BLaER1 treated with 17β-estradiol and CSF1 and Interleukin-3, amounts not matched to agents 10 nM and 100 nM (cell line): ENCODE results near the gene TRPC4.
"Not testable (repeated sequence)": the region's sequence is repeated elsewhere in the genome, so short reads cannot be mapped to it uniquely, and the experiment has no call there.

Experiments used
- H3K27ac ChIP-seq, 11 experiments: shearing (Covaris generic); formaldehyde crosslinking; 2 replicates each; pipeline ENCODE4 v1.8.1; 2022
- H3K27me3 ChIP-seq, 11 experiments: shearing (Covaris generic); formaldehyde crosslinking; 2 replicates each; pipeline ENCODE4 v1.8.1; 2022
- H3K36me3 ChIP-seq, 11 experiments: shearing (Covaris generic); formaldehyde crosslinking; 2 replicates each; pipeline ENCODE4 v1.8.1; 2022
- H3K4me1 ChIP-seq, 10 experiments: shearing (Covaris generic); formaldehyde crosslinking; 2 replicates each; pipeline ENCODE4 v1.8.1; 2022
- H3K4me2 ChIP-seq, 11 experiments: shearing (Covaris generic); formaldehyde crosslinking; 2 replicates each; pipeline ENCODE4 v1.8.1; 2022
- H3K4me3 ChIP-seq, 10 experiments: shearing (Covaris generic); formaldehyde crosslinking; 2 replicates each; pipeline ENCODE4 v1.8.1; 2022
- H3K9ac ChIP-seq, 11 experiments: shearing (Covaris generic); formaldehyde crosslinking; 2 replicates each; pipeline ENCODE4 v1.8.1; 2022
- H3K9me3 ChIP-seq, 11 experiments: shearing (Covaris generic); formaldehyde crosslinking; replicated peaks in 1 of 11; 2 replicates each; pipeline ENCODE4 v1.8.1; 2022
- H4K20me1 ChIP-seq, 11 experiments: shearing (Covaris generic); formaldehyde crosslinking; 2 replicates each; pipeline ENCODE4 v1.8.1; 2022
- Cebpa-rat ChIP-seq, 11 experiments: shearing (Covaris generic); IDR thresholded peaks; 2 replicates each; pipeline ENCODE4 v1.8.1; 2022

TRPC4 gene

GRCh38 chr13:37598597-37598996 lies 271.0 kb downstream of the TRPC4 start, which contains the start of gene POSTN:
POSTN (minus strand) TSS chr13:37598768; CDS start chr13:37598726, 42 bp downstream.
- Histone ChIP-seq H3K27ac (no peak within 1 kb of the TSS), H3K36me3 (no peaks in the 10 kb centered on the region), H4K20me1 (no peaks in the 10 kb centered on the region), H3K4me3 (no peak within 1 kb of the TSS), H3K4me2 (no peak within 1 kb of the TSS), H3K9ac (no peak within 1 kb of the TSS), H3K9me3 (no peaks in the 10 kb centered on the region), H3K27me3 (no peaks in the 10 kb centered on the region), H3K4me1 (peaks cover 0 to 6% (median 0%) of the 10 kb centered on the region in 10 experiments; a peak in 2 of 20 replicates)
- no peak for TF ChIP-seq Cebpa-rat (IDR thresholded peaks at IDR 0.05)

- H3K36me3 ChIP-seq, result no peaks in the 10 kb centered on the region
- H3K4me3 ChIP-seq, result no peak overlapping the region
- H3K4me1 ChIP-seq, result no peaks in the 10 kb centered on the region
- H3K9ac ChIP-seq, result no peak overlapping the region
- no peak overlapping the region for H3K4me2 ChIP-seq
- no peak for TF ChIP-seq Cebpa-rat (IDR thresholded peaks at IDR 0.05)
- H3K27me3 ChIP-seq, result no peaks in the 10 kb centered on the region
- no peaks in the 10 kb centered on the region for H3K9me3 ChIP-seq
- H3K27ac ChIP-seq, result no peak overlapping the region
- H4K20me1 ChIP-seq, result no peaks in the 10 kb centered on the region
Observed at GRCh38 chr13:37597477-37598025, 272.0 kb downstream of the TRPC4 start.

DNA sequence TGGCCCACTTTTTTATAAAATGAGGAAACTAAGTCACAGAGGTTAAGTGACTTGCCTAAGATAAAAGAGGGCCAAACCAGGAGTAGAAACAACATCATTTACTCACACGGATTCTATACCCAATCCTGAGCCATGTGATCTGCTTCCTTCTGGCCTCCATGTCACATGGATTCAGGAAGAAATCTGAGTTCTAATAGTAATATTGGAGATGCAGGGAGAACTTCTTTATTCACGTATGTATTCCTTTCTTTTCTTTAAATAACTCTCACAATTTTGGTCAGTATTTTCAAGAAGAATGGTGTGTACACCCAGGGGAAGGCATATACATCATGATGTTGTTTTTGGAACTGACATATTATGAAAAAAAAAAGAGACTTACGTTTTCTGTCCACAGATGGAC lies 272.8 kb downstream of the TRPC4 start:
- Histone ChIP-seq H4K20me1 (no peaks in the 10 kb centered on the region), H3K9ac (no peak overlapping the region), H3K4me3 (no peak overlapping the region), H3K27me3 (no peaks in the 10 kb centered on the region), H3K4me2 (no peak overlapping the region), H3K4me1 (no peaks in the 10 kb centered on the region), H3K27ac (no peak overlapping the region), H3K36me3 (no peaks in the 10 kb centered on the region), H3K9me3 (no peaks in the 10 kb centered on the region)
- no peak for TF ChIP-seq Cebpa-rat (IDR thresholded peaks at IDR 0.05)

DNA sequence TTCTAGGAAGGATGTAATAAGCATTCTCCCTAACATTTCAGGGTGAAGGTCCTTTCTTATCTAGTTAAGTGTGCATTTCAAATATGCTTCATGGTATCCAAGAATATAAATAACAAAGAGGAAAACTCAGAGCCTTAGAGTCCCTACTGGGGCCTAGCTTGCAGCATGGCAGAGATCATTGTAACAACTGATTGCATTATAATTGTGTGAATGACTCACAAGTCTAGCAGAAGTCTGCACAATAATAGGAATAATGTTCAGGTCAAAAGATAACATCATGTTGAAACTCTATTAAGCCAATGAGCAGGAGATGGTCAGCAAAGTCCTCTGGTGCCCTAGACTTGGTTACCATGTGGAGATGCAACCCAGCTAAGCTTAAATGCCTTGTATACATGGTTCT lies 274.4 kb downstream of the TRPC4 start:
- Histone ChIP-seq H3K4me3 (no peak overlapping the region), H3K4me2 (no peak overlapping the region), H3K9ac (no peak overlapping the region), H4K20me1 (no peaks in the 10 kb centered on the region), H3K27me3 (no peaks in the 10 kb centered on the region), H3K9me3 (no peaks in the 10 kb centered on the region), H3K4me1 (no peaks in the 10 kb centered on the region), H3K27ac (no peak overlapping the region), H3K36me3 (no peaks in the 10 kb centered on the region)
- no peak for TF ChIP-seq Cebpa-rat (IDR thresholded peaks at IDR 0.05)

DNA sequence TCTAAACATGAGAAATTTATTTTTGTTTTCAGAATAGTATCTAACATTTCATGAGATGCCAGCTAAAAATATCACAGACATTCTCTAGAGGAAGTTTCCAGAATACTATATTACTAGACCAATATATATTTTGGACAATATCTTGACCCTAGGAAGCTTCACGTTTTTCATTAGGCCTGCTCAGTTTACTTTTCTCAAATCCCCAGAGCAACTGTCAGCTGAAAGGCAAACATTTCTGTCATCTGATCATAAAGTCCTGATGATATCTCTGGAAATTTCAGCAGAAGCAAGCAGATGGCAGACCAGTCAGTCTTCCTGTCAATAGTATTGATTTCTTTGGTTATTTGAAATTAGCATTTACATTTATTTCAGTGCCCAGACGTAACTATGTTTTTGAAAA lies 275.0 kb downstream of the TRPC4 start:
- Histone ChIP-seq H3K4me2 (no peak overlapping the region), H3K4me3 (no peak overlapping the region), H3K4me1 (no peaks in the 10 kb centered on the region), H3K9me3 (no peaks in the 10 kb centered on the region), H3K36me3 (no peaks in the 10 kb centered on the region), H3K9ac (no peak overlapping the region), H3K27me3 (no peaks in the 10 kb centered on the region), H3K27ac (no peak overlapping the region), H4K20me1 (no peaks in the 10 kb centered on the region)
- no peak for TF ChIP-seq Cebpa-rat (IDR thresholded peaks at IDR 0.05)

GRCh38 chr13:37589381-37589780 lies 280.2 kb downstream of the TRPC4 start:
- H3K27ac ChIP-seq, H3K4me3 ChIP-seq, H3K9me3 ChIP-seq, H3K4me2 ChIP-seq, H3K27me3 ChIP-seq, H3K36me3 ChIP-seq, H3K4me1 ChIP-seq, H4K20me1 ChIP-seq, H3K9ac ChIP-seq: not testable (repeated sequence)

DNA sequence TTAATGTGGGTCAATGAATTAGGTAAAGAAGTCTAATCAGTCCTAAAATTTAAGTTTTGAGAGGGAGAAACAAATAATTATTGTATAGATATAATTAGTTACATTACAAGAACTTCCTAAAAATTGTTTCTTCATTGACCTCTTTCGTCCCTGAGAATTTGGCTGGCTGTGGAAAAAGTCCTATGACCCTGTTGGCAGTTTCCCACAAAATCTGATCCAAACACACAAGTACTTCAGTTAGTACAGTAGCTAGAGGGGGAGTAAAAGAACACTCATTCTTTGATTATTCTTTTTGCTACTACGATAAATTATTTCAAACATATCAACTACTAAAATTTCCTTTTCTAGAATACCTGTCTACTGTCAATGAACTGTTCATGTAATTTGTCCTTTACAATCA lies 282.3 kb downstream of the TRPC4 start:
- Histone ChIP-seq H3K9me3 (no peaks in the 10 kb centered on the region), H3K4me1 (no peaks in the 10 kb centered on the region), H3K4me2 (no peak overlapping the region), H3K4me3 (no peak overlapping the region), H3K9ac (no peak overlapping the region), H3K36me3 (no peaks in the 10 kb centered on the region), H3K27me3 (no peaks in the 10 kb centered on the region), H3K27ac (no peak overlapping the region), H4K20me1 (no peaks in the 10 kb centered on the region)
- no peak for TF ChIP-seq Cebpa-rat (IDR thresholded peaks at IDR 0.05)
